Limb (tissue), 2 donors: ENCODE measurements around the gene CYTL1.

Experiments
- DNase-seq, 2 donors: peaks; one replicate each; pipeline ENCODE4 v3.0.0-alpha.2; 2016; ENCODE audit errors: extremely low spot score in 2 of 2

The CYTL1 gene

GRCh38 chr4:4971796-4972195 is 47.5 kb downstream of the CYTL1 start:
- DNase-seq: no peak

DNA sequence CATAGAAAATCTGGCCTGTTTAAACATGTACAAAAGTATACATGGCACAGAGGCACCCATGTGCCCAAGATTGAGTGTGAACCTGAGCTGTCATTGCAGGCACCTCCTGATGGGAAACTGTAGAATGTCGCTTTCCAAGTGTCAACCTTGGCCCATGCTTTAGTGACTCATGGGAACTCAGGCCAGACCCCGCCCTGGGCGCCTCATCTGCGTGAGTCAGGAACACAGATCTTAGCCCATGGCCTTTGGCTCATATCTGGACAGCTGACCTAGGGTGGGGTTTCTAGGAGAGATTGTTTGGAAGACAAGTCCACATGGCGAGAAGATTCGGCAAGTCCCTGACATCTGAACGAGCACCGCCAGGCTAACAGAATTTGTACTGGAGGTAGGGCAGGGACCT is 50.0 kb downstream of the CYTL1 start:
- no peak for DNase-seq

DNA sequence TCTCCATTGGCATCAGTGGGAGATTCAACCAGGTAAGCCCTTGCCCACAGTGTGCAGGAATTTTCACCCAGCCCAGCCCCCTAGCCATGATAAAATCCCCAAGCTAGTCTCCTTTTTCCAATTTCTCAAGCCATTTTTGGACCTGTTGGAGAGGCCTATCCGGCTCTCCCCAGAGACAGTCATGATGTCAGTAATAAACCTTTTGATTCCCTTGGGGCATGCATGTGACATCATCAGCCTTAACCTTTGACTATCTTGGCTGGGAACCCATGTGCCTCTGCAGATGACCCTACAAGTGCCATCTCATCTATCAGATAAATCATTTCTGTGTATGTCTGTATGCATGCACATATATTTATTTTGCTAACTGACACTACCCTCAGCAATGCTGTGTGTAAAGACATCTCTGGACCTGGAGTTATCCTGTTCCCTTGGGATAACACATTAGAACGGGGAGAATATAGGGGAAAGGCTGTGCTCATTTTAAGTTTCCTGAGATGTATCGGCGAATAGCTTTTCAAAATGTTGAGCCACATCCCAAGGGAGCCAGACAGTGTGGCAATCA is 51.0 kb downstream of the CYTL1 start:
- no peak for DNase-seq
